IPS DF 4.7 (cell line): Measurements from ENCODE around the gene ANTXRL.
"Not testable (repeated sequence)": the region's sequence is repeated elsewhere in the genome, so short reads cannot be mapped to it uniquely, and the experiment has no call there.

ENCODE experiments used
- DNase-seq: peaks from one replicate; pipeline ENCODE4 v3.0.0-alpha.2; 2013; ENCODE audit warnings: low spot score; ENCODE audit errors: extremely low read depth

The ANTXRL gene

DNA sequence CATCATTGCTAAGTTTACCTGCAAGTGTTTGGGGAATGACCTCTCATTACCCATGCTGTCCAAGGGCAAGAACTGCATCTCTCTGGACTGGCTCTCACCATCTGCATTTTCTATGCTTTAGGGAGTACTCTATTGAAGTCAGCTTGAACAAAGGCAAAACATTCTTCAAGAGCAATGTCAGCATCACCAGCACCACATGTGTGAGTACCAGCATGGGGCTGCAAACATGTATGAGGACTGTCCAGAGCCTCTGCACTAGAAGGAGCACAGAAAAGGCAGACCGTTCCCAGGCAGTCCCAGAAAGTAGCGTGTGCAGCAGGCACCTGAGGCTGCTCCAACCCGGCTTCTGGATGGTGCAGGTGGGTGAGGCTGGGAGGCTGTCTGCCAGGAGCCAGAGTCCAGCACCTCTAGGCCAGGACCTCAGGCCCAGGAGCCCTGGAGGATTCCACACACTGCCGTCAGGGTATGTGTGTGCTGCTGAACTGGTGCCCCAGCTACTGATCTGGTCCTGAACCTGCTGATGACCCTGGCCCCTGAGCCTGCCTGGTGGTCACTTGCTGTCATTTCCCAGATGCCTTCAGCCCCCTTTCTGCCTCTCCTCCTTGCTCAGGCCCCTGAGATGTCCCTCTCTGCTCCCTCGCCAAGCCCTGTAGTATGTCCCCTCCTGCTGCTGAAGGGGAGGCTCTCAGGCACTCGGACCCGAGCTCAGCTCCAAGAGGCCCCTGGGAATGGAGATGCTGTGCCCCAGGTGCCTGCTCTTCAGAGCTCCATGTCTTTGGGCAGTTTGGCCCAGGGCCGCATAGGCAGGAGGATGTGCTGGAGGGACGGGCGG, 20.7 kb downstream of the ANTXRL start:
- no peak for DNase-seq

DNA sequence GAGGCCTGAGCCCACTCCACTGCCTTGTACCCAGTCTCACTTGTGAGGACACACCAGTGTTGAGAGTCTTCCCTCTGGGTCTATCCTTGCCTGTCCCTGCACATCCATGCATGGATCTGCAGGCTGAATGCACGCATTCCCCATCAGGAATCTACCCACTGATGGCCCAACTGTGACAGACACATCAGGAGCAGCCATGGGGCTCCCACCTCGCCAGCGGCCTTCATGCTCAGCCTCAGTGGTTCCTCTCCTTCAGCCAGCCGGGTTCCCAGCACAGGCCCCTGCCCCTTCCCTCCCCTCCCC, 21.3 kb downstream of the ANTXRL start:
- DNase-seq = no peak

DNA sequence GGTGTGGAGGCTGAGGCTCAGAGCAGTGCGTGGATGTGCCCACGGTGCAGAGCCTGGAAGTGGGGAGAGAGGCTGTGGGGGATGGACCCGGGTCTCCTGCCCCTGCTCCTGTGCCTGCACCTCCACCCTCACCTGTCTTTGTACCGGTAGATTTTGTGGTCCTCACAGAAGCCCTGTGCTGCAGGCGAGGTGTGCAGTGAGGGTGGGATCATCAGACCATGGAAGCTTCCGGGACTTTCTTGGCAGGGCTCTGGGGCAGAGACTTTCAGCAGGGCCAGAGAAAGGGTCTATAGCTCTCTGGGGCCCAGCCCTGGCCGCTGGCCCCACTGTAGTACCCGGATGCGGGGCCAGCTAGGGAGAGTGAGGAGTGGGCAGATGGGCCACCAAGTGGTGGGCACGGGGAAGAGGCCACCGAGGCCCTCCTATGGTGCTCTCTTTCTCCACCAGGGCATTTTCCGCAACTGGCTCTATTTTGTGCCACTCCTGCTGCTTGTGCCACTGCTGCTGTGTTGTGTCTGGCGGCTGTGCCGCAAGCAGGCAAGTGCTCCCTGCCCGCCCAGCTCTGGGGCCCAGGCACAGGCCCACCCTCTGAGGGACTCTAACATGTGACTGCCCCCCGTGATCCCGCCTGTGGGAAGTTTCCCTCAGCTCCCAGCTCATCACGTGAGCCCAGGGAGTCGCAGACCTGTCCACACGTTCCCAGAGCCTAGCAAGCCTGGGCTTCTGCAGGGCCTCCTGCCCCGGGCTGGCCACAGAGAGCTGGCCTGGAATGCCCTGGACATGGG, 22.1 kb downstream of the ANTXRL start:
- no peak for DNase-seq

DNA sequence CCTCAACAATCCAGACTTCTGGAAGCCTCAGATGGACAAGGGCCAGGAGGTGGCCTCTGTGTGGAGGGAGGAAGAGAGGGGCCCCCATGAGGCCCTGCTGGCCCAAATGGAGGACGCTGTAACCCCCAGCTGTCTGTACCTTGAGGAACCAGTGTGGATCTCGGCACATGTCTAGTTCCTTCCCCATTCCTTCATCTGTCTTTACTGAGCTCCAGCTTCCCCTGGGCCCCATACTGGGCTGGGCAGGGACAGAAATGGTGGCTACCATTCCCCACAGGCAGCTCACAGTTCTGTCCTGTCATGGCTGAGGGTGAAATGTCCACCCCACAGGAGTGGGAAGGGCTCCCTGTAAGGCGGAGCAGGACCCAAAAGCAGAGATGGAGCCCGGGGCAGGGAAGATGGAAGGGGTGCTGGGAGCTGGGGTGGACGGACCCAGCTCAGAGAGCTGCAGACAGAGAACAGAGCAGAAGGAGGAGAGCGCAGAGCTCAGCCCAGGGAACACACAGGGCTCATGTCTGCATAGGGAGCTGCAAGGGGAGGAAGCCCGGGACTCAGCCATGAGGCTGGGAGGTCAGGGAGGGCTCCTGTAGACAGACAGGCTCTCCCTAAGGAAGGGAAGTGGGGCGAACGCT, 22.8 kb downstream of the ANTXRL start:
- DNase-seq = no peak

DNA sequence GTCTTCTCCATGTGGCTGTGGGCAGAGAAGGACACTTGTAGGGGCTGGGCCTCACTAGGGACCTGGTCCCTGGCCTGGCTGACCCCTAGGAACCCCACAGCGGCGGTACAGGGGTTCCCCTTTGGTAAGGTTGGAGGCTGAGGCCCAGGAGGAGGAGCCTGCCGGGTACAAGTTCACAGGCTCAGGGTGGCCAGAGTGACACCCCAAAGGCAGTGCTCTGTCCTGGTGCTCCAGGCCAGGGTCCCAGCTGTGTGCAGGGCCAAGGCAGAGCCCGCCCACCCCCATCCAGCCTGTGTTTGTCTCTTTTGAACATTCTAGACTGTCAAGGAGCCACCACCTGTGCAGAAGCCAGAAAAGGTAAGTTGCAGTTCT, 23.3 kb downstream of the ANTXRL start:
- DNase-seq = no peak

DNA sequence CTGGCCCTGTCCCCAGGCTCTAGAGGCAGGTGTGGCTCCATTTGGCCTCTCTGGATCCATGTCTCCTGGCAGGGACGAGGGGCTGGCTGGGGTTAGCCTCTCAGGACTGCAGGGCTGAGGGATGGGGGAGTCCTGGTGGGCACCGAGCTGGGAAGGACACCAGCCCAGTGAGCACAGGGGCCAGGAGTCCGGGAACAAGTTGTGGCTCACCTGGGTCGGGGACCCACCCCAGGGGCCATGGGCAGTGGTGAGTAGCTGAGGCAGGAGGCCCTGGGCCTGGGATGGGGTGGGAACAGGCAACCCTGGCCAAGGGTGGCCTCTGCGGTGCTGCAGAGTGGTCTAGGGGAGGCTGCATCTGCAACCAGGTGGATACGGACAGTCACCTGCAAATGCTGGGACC, 24.1 kb downstream of the ANTXRL start:
- DNase-seq = no peak

DNA sequence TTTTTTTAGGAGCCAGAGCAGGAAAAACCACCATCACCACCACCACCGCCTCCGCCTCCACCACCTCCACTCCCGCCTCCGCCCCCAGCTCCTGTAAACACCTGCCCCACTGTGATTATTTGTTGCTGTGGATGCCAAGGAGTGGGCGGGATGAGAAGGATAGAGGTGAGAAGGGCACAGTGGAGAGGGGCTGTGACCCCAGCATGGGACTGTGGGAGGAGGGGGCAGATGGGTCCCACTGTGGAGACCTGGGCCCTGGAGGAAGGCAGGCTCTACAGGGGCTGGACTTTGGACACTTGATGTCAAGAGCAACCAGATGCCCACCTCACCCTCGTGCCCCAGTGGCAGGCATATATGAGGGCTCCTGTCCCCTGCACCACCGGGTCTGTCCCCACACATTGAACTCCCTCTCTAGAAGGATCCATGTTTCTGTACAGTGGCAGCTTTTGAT, 24.7 kb downstream of the ANTXRL start:
- no peak for DNase-seq

DNA sequence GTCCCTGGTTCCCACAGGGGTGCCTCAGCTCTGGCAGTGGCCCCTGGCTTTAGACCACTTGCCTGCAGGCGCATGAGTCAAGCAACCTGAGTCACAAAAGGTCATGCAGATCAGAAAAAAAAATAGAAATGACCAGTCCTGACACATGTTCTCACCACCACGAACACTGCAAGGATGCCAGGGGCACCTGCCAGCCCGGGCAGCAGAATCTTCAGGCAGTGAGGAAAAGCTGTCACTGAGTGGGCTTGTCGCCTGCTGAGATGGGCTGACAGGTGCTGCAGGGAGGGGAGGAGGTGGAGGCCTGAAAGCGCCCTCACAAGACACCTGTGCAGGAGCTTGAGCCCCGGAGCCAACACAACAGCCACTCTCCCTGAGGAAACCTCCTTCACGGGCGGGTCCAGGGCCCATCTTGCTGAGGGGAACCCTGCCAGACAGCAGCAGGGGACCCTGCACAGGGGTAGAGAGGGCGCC, 25.2 kb downstream of the ANTXRL start:
- DNase-seq = not testable (repeated sequence)

DNA sequence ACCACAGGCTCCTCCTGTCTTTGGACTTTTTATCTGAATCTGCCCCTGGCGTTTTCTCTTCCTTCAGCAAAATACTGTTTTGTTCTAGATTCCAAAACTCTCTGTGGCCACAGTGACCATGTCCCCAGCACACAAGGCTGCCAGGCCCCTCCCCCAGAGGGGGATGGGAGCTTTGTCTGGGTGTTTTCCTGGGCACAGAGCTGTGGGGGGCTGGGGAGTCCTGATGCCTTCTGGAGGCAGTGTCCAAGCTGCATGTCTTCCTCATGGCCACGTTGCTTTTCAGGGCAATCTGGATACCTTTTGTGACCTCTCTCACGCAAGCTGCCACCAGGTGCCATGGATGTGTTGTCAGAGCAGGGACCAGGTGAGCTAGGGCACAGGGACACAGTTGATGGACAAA, 26.2 kb downstream of the ANTXRL start:
- no peak for DNase-seq

DNA sequence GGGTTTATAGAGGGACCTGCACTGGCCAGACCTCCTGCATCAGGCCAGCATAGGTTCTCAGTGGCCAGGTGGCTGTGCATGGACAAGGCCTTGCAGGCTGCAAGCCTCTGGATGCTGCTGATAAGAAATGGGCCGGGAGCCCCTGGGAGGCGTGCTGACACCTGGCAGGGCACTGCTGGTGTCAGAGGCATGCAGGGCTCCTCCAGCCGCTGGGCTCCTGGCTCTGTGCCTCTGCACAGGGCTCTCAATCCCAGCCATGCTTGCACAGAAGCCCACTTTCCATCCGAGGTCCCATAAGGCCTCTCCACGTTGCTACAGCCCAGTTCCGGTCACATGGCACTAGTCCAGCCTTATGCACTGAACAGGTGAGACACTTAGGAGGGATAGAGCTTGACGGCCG, 27.3 kb downstream of the ANTXRL start:
- DNase-seq = no peak

DNA sequence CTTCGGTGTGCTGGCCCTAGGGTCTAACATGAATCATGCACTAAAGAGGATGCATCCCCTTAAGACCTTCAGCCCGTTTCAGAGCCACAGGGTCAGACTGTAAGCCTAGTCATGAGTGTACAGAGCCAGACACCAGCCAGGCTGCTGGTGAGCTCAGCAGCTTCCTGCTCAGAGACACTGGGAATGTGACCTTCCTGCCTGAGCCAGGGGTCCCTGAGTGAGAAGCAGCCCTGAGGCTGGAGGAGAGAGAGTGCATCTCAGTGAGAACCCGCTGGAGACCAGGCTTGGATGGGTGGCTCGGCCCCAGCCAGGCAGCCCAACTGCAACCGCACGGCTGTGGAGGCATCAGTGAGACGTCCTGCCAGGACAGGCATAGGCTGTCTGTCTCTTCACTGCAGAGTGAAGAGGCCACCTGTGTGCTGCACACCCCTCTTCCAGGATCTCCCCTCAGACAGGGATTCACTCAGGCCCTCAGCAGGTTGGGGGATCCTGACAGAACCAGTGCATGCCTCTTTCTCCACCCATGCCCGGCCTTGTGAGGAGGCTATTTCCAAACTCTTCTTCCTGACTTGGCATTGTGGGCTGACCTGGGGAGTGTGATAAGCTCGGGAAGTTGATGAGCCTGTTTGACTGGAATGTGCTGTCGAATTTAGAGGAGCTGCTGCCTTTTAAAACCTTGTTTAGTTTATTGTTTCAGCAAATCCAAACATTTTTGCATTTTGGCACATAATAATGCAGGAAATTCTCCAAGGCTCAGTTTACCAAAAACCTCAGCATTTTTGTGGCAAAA, 28.5 kb downstream of the ANTXRL start:
- DNase-seq = peak; percentile 30

DNA sequence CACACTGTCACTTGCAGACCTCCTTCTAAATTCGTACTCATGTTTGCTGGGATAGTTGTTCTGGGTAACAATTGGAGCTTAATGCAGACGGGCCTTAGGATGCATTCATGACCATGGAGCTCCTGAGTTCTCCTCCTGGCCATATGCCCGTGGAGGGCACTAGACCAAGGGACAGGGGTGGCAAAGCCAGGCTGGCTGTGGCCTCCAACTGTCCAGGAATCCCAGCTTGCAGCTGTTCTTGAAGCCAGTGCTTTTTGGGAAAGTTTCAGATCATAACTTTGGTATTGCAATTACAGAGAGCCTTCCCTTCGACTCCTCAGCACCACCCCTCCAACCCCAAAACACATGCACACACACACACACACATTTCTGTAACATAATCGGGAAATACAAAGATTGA, 30.6 kb downstream of the ANTXRL start:
- no peak for DNase-seq

DNA sequence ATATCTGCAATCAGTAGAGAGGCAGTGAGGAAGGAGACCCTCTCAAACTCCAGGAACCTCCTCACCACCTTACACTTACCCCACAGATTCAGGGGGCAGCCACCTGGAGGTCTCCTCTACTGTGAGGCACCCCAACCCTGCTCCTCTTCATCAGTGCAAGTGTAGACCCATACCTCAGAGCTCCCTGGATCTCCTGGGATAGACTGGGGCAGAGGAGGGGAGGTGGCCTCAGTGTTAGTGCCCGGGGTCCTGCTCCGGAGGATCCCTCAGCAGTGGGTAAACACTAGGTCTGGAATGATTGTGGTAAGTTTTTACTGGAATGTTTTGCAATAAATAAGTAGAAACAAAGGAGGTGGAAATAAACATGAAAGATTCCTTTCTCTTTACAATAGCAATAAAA, 31.1 kb downstream of the ANTXRL start:
- DNase-seq = no peak

DNA sequence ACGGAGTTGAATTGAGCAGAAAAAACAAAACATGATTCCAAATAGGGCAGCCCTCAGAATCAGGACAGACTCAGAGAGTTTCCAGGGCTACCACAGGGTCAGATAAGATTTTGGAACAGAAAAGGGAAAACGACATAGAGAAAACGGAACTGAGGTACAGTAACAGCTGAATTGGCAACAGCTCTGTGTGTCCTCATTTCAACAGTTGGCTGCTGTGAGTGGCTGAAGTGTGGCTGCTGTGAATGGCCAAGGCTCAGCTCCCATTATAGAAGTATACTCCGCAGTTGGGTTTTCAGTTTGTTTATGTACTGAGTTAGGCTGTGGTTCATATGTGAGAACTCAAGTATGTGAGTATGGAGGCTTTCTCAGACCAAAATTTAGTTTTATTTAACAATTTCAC, 32.0 kb downstream of the ANTXRL start:
- no peak for DNase-seq

DNA sequence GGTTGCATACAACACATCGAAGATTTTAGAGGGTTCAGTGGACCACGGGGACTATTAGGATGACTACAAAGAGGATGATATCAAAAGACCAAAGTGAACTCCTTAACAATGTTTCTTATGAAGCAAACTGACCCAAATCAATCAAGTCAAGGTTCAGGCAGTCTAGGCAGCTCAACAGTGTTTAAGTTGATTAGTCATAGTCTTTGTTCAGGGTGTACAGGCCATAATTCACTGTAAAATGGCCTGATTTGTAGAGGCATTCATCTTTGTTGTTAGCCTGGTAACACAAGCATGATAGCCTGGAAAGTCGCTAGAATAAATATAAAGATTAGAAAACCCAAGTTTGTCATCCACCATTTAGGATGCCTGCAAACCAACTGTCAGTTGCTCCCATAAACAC, 32.6 kb downstream of the ANTXRL start:
- DNase-seq = no peak

DNA sequence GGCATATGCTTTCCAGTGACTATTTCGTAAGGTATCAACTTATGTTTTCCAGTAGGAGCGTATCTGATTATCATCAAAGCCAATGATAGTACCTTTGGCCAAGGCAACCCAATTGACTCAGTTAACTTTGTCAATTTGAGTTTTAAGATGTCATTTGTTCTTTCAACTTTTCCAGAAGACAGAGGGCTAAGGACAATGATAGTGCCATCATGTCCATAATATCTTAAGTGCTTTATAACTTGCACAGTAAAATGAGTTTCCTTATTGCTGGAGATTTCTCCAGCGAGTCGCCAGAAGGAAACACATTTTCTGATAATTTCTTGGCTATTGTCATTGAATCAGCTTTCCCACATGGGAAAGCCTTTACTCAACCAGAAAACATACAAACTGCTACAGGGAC, 35.0 kb downstream of the ANTXRL start:
- DNase-seq = no peak

DNA sequence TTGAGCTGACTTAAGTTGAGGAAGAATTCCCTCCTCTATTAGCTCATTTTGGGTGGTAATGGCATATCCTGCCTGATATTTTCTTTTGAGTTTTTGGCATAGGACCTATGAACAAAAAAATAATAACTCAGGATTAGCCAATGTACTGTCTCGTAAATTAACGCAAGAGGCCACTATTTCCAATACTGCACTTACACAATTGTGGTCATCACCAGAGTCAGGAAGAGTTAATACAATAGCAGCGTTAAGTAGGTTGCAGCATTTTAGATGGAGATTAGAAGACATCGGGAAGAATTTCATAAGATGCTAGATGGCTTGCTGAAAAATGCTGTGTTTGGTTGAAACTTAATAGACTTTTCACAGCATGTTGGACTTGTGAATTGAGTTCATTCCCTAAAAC, 36.4 kb downstream of the ANTXRL start:
- DNase-seq = no peak

DNA sequence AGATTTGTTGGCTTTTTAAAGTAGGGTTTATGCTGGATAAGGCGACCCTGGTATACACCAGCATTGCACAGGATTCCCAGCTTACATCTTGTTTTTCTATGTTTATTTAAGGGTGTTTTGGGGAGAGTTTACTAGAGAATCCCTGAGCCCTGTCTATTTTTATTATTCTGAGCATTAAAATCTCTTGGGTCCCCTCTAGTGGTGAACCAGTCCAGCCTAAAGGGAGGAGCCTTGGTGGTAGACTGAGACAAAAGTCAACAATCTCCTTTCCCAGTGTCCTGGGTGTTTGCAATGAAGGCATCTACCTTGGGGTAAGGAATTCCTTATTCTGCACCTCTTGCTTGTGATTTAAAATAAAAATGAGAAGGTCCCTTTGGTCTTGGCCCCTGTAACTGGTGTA, 38.2 kb downstream of the ANTXRL start:
- DNase-seq = no peak

DNA sequence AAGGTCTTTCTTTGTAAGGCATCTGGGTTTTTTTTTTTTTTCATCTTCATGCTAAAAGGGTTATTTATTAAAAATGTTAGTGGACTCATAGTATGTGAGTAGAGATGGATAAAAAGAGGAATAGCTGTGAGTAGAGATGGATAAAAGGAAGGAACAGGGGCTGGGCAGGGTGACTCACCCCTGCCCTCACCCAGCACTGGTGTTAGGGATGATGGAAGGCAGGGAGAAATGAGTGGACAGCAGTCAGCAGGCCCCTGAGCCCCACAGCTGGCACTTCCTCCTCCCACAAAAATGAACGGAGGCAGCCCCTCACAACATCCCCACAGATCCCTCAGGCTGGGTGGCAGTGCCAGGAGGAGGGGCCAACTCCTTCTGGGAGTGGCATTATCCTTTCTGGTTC, 39.3 kb downstream of the ANTXRL start:
- no peak for DNase-seq

DNA sequence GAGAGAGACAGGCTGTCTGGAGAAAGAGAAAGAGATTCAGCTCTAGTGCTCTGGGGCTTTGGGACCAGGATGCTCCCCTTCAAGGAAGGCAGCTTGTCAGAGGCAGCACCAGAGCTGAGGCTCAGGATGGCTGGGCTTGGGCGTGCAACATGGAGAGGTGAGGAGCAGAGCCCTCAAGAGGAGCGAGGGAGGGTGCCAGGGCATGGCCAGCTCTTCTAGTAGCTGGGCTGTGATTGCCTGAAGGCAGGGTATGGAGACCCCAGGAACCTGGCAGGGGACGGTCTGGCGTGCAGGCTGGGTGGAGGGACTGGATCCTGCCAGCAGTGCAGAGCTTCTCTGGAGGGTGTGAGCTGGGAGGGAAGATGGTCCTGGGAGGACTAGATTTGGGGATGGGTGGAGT, 40.2 kb downstream of the ANTXRL start:
- no peak for DNase-seq

DNA sequence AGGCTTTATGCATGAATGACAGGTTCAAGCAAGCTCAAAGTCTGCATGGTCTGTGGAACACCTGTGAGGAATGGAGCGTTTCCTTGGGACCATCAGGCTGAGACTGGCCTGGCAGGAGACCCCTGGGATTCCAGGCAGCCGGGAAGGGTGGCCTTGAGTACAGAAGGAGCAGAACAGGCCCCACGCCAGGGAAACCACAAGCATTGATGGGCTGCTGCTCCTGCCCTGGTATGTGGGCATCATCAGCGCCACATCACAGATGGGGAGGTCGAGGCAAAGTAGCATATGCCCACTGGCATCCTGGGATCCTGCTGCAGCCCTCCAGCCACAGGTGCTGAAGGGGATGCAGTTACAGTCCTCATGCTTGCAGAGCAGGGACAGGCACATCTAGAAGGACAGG, 40.9 kb downstream of the ANTXRL start:
- DNase-seq = no peak
